ENCODE data around the gene NMBR. TPM values are rescaled to one million over a fixed set of nuclear protein-coding genes. Genes with fewer than 3 reads are reported as not detected.

NMBR gene
- total and polyA plus RNA-seq, 12 donors: 0.11 to 0.15 TPM; not detected in 10

DNA sequence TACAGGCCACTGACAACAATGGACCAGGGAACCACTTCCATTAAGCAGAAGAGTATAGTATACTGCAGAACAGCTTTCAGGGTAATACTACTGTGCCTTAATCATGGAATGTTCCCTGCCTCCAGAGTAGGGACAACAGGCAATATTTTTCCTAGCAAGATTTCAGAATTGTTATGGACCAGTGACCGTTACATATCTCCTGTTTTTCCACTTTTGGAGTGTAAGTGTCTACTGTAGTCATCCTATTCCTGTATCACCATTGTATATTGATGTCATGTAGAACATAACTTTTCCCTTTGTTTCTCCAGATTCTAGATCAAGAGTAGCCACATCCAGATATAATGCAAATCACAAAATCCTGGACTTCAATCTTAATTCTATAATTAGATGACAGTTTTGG, 16.1 kb downstream of the NMBR start:
- H3K9me3 ChIP-seq (replicated peaks in 1 of 3): no peaks in the 10 kb centered on the region
- intact Hi-C loops (cut with DNase I): no loop called here
- no peak overlapping the region for H3K4me3 ChIP-seq
- H3K36me3 ChIP-seq (replicated peaks in 1 of 2): no peaks in the 10 kb centered on the region
- no peak overlapping the region for H3K27ac ChIP-seq
- TF ChIP-seq, protein P1, sequence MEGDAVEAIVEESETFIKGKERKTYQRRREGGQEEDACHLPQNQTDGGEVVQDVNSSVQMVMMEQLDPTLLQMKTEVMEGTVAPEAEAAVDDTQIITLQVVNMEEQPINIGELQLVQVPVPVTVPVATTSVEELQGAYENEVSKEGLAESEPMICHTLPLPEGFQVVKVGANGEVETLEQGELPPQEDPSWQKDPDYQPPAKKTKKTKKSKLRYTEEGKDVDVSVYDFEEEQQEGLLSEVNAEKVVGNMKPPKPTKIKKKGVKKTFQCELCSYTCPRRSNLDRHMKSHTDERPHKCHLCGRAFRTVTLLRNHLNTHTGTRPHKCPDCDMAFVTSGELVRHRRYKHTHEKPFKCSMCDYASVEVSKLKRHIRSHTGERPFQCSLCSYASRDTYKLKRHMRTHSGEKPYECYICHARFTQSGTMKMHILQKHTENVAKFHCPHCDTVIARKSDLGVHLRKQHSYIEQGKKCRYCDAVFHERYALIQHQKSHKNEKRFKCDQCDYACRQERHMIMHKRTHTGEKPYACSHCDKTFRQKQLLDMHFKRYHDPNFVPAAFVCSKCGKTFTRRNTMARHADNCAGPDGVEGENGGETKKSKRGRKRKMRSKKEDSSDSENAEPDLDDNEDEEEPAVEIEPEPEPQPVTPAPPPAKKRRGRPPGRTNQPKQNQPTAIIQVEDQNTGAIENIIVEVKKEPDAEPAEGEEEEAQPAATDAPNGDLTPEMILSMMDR (IDR thresholded peaks at IDR 0.05): no peak
- no peak for TF ChIP-seq POLR2A (IDR thresholded peaks at IDR 0.05)
- 81 to 91% (median 88%) methylated on average over 1 of the region's 1 CpG for WGBS, 4 donors
- DNase-seq: no peak
- H3K27me3 ChIP-seq: peaks cover 5% of the 10 kb centered on the region
- H3K4me1 ChIP-seq (replicated peaks in 1 of 2): no peaks in the 10 kb centered on the region

DNA sequence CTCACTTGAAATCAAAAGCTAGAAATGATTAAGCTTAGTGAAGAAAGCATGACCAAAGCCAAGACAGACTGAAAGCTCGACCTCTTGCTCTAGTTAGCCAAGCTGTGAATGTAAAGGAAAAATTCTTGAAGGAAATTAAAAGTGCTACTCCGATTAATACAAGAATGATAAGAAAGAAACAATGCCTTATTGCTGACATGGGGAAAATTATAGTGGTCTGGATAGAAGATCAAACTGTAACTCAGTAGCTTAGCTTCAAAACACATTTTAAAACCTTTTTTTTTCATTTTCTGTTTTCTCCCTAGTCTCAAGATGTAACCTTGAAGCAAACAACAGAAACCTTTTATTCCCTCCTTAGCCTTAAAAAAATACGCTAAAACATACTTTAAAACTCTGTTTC, 25.6 kb downstream of the NMBR start:
- intact Hi-C loops (cut with DNase I): no loop called here
- no peak for DNase-seq
- 60 to 74% (median 65%) methylated on average over 3 of the region's 3 CpGs for WGBS, 4 donors
- no peaks in the 10 kb centered on the region for H3K4me1 ChIP-seq (replicated peaks in 1 of 2)
- H3K27me3 ChIP-seq: no peaks in the 10 kb centered on the region
- no peaks in the 10 kb centered on the region for H3K36me3 ChIP-seq (replicated peaks in 1 of 2)
- no peak overlapping the region for H3K27ac ChIP-seq
- H3K9me3 ChIP-seq (replicated peaks in 1 of 3): no peaks in the 10 kb centered on the region
- H3K4me3 ChIP-seq: no peak overlapping the region
- no peak for TF ChIP-seq POLR2A (IDR thresholded peaks at IDR 0.05)
- TF ChIP-seq, protein P1 (IDR thresholded peaks at IDR 0.05): no peak

DNA sequence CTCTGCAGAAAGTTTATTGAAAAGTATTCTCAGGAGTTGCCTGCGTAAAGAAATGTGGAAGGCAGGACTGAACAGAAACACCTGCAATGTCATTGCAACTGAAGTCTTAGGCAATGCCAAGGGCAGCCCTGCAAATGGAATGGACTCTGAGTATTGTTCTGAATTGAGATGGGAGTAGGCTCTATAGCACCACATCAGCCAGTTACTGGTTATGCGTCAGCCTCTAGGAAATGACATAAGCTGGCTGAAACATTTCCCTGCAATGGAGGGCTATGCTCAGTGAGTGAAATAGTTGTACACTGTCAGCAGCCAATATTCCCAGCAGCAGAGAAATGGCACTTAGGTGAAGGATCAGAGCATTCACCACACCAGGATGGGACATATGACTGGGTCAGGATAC, 28.0 kb downstream of the NMBR start:
- intact Hi-C loops (cut with DNase I): no loop called here
- Histone ChIP-seq H3K4me1 (replicated peaks in 1 of 2) (no peaks in the 10 kb centered on the region), H3K27me3 (no peaks in the 10 kb centered on the region), H3K36me3 (replicated peaks in 1 of 2) (no peaks in the 10 kb centered on the region), H3K9me3 (replicated peaks in 1 of 3) (no peaks in the 10 kb centered on the region), H3K4me3 (no peak overlapping the region), H3K27ac (no peak overlapping the region)
- 79 to 87% (median 86%) methylated on average over 2 of the region's 2 CpGs for WGBS, 4 donors
- TF ChIP-seq POLR2A (IDR thresholded peaks at IDR 0.05): no peak
- TF ChIP-seq, protein P1 (IDR thresholded peaks at IDR 0.05): no peak
- no peak for DNase-seq

DNA sequence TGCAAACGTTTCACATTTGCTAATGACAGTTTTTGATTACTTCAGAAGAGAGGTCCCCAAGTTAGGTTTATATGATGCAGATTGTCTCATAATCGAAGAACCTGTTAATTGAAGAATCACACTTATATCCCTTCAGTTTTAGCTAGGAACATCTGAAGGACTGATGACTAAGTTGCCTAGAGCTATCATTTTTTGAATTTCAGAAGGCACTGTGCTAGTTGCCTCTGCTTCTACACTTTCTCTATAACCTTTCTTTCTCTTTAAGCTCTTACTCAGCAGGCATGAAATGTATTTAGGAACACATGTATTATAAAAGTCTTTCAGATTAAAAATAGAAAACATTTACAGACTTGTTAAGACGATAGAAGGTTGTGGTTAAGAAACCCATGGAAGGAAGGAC, 28.6 kb downstream of the NMBR start:
- DNase-seq: no peak
- Histone ChIP-seq H3K27ac (no peak overlapping the region), H3K4me3 (no peak overlapping the region), H3K9me3 (replicated peaks in 1 of 3) (no peaks in the 10 kb centered on the region), H3K36me3 (replicated peaks in 1 of 2) (no peaks in the 10 kb centered on the region), H3K27me3 (no peaks in the 10 kb centered on the region), H3K4me1 (replicated peaks in 1 of 2) (no peaks in the 10 kb centered on the region)
- intact Hi-C loops (cut with DNase I): no loop called here
- WGBS, 4 donors: 60 to 68% (median 64%) methylated on average over 3 of the region's 3 CpGs
- TF ChIP-seq POLR2A (IDR thresholded peaks at IDR 0.05): no peak
- TF ChIP-seq, protein P1 (IDR thresholded peaks at IDR 0.05): no peak
